ENCODE measurements around the gene AMFR. TPM values are rescaled to one million over a fixed set of nuclear protein-coding genes. Genes with fewer than 3 reads are reported as not detected.

Gene AMFR
- polyA plus RNA-seq, 1 donor (not counting 4 experiments of a cell fraction or from before 2014, with no cell fraction given) = 36.9 TPM

GRCh38 chr16:56368545-56368944 lies 56.8 kb downstream of the AMFR start:
- Histone ChIP-seq H3K27ac (ENCODE audit: control insufficient read depth, insufficient read depth, low read length) (no peak overlapping the region), H2AFZ (ENCODE audit: control insufficient read depth, low read length) (no peak overlapping the region), H3K4me1 (ENCODE audit: control insufficient read depth, extremely low read depth, insufficient read depth, low read length) (peaks cover 17% of the 10 kb centered on the region), H3K36me3 (ENCODE audit: control insufficient read depth in 2 of 2, extremely low read depth in 1 of 2, insufficient read depth in 2 of 2, low read length in 2 of 2) (peaks cover 16 to 20% of the 10 kb centered on the region in 2 experiments), H3K9me1 (ENCODE audit: control insufficient read depth, extremely low read depth, insufficient read depth, low read length) (peaks cover 4% of the 10 kb centered on the region), H3K27me3 (ENCODE audit: control insufficient read depth, extremely low read depth, insufficient read depth, low read length) (no peaks in the 10 kb centered on the region), H3K9ac (ENCODE audit: control insufficient read depth, extremely low read depth, insufficient read depth, low read length) (no peak overlapping the region), H3K9me3 (ENCODE audit: control insufficient read depth, low read depth, low read length) (no peaks in the 10 kb centered on the region), H3K79me2 (ENCODE audit: control insufficient read depth, insufficient read depth, low read length) (no peaks in the 10 kb centered on the region), H4K20me1 (ENCODE audit: control insufficient read depth, extremely low read depth, insufficient read depth, low read length) (no peaks in the 10 kb centered on the region), H3K4me2 (ENCODE audit: control insufficient read depth, extremely low read depth, insufficient read depth, low read depth, low read length) (no peak overlapping the region), H3K4me3 (ENCODE audit: control insufficient read depth in 2 of 3, extremely low read depth in 1 of 3, insufficient read depth in 2 of 3, low read depth in 1 of 3, low read length in 3 of 3) (no peak overlapping the region)
- DNase-seq (ENCODE audit: low read depth, low spot score) (no peak), FAIRE-seq (no peak)
- no peak for TF ChIP-seq EZH2 (IDR thresholded peaks at IDR 0.05; ENCODE audit: low read length)
- TF ChIP-seq, protein P1, sequence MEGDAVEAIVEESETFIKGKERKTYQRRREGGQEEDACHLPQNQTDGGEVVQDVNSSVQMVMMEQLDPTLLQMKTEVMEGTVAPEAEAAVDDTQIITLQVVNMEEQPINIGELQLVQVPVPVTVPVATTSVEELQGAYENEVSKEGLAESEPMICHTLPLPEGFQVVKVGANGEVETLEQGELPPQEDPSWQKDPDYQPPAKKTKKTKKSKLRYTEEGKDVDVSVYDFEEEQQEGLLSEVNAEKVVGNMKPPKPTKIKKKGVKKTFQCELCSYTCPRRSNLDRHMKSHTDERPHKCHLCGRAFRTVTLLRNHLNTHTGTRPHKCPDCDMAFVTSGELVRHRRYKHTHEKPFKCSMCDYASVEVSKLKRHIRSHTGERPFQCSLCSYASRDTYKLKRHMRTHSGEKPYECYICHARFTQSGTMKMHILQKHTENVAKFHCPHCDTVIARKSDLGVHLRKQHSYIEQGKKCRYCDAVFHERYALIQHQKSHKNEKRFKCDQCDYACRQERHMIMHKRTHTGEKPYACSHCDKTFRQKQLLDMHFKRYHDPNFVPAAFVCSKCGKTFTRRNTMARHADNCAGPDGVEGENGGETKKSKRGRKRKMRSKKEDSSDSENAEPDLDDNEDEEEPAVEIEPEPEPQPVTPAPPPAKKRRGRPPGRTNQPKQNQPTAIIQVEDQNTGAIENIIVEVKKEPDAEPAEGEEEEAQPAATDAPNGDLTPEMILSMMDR (optimal IDR thresholded peaks at IDR 0.05 in 1 of 3, IDR thresholded peaks at IDR 0.05 in 1 of 3, conservative IDR thresholded peaks at IDR 0.05 in 1 of 3; ENCODE audit: extremely low read depth in 1 of 3, insufficient read depth in 2 of 3, low read length in 3 of 3) = no peak
- dilution Hi-C loops (cut with MboI; ENCODE audit: extremely low pct_ligation_motif_present, low sequenced_read_pairs) = no loop called here

GRCh38 chr16:56367764-56368163 lies 57.6 kb downstream of the AMFR start:
- H3K79me2 ChIP-seq (ENCODE audit: control insufficient read depth, insufficient read depth, low read length) = no peaks in the 10 kb centered on the region
- no peak overlapping the region for H3K27ac ChIP-seq (ENCODE audit: control insufficient read depth, insufficient read depth, low read length)
- H3K9me1 ChIP-seq (ENCODE audit: control insufficient read depth, extremely low read depth, insufficient read depth, low read length) = peaks cover 4% of the 10 kb centered on the region
- H3K4me1 ChIP-seq (ENCODE audit: control insufficient read depth, extremely low read depth, insufficient read depth, low read length) = peaks cover 17% of the 10 kb centered on the region
- FAIRE-seq = no peak
- H3K9me3 ChIP-seq (ENCODE audit: control insufficient read depth, low read depth, low read length) = no peaks in the 10 kb centered on the region
- TF ChIP-seq EZH2 (IDR thresholded peaks at IDR 0.05; ENCODE audit: low read length) = no peak
- TF ChIP-seq, protein P1 (optimal IDR thresholded peaks at IDR 0.05 in 1 of 3, IDR thresholded peaks at IDR 0.05 in 1 of 3, conservative IDR thresholded peaks at IDR 0.05 in 1 of 3; ENCODE audit: extremely low read depth in 1 of 3, insufficient read depth in 2 of 3, low read length in 3 of 3) = no peak
- H3K27me3 ChIP-seq (ENCODE audit: control insufficient read depth, extremely low read depth, insufficient read depth, low read length) = no peaks in the 10 kb centered on the region
- H3K9ac ChIP-seq (ENCODE audit: control insufficient read depth, extremely low read depth, insufficient read depth, low read length) = no peak overlapping the region
- H3K4me3 ChIP-seq (ENCODE audit: control insufficient read depth in 2 of 3, extremely low read depth in 1 of 3, insufficient read depth in 2 of 3, low read depth in 1 of 3, low read length in 3 of 3) = no peak overlapping the region
- no peak overlapping the region for H2AFZ ChIP-seq (ENCODE audit: control insufficient read depth, low read length)
- dilution Hi-C loops (cut with MboI; ENCODE audit: extremely low pct_ligation_motif_present, low sequenced_read_pairs) = no loop called here
- no peaks in the 10 kb centered on the region for H4K20me1 ChIP-seq (ENCODE audit: control insufficient read depth, extremely low read depth, insufficient read depth, low read length)
- H3K4me2 ChIP-seq (ENCODE audit: control insufficient read depth, extremely low read depth, insufficient read depth, low read depth, low read length) = no peak overlapping the region
- H3K36me3 ChIP-seq (ENCODE audit: control insufficient read depth in 2 of 2, extremely low read depth in 1 of 2, insufficient read depth in 2 of 2, low read length in 2 of 2) = peaks cover 20 to 27% of the 10 kb centered on the region in 2 experiments
- no peak for DNase-seq (ENCODE audit: low read depth, low spot score)

Measured in keratinocyte (primary cell).